ENCODE measurements around the gene LRCH4. TPM values are rescaled to one million over a fixed set of nuclear protein-coding genes. Genes with fewer than 3 reads are reported as not detected.

LRCH4 gene
- total and polyA plus RNA-seq, 2 of the 13 experiments (the other 11 are each of a cell fraction or from before 2014, with no cell fraction given) = 7.0 to 9.3 TPM

- peak; percentile 96 for TF ChIP-seq HNF1A (IDR thresholded peaks at IDR 0.05; ENCODE audit: low read depth)
- peak; percentile 93; the same call in 1 of the 2 replicates for TF ChIP-seq HNF1A (CRISPR knock-in tag; IDR thresholded peaks at IDR 0.05; ENCODE audit: borderline replicate concordance)
- peak; percentile 68 for TF ChIP-seq NFYB (CRISPR knock-in tag; IDR thresholded peaks at IDR 0.05)
- TF ChIP-seq RCOR2 (CRISPR knock-in tag; IDR thresholded peaks at IDR 0.05) = peak; percentile 60; the same call in 1 of the 2 replicates
- TF ChIP-seq PITX1 (CRISPR knock-in tag; IDR thresholded peaks at IDR 0.05) = peak; percentile 88
- TF ChIP-seq THRA (CRISPR knock-in tag; IDR thresholded peaks at IDR 0.05; ENCODE audit: borderline replicate concordance) = peak; percentile 18; the same call in 1 of the 2 replicates
- TF ChIP-seq ZNF746 (CRISPR knock-in tag; IDR thresholded peaks at IDR 0.05) = no peak
- peak; percentile 93 for TF ChIP-seq PAXIP1 (CRISPR knock-in tag; conservative IDR thresholded peaks at IDR 0.05)
- peak; percentile 70 for TF ChIP-seq TARDBP (CRISPR knock-in tag; IDR thresholded peaks at IDR 0.05)
- TF ChIP-seq MYC (CRISPR knock-in tag; IDR thresholded peaks at IDR 0.05; ENCODE audit: borderline replicate concordance) = no peak
- TF ChIP-seq ARID2 (CRISPR knock-in tag; IDR thresholded peaks at IDR 0.05; ENCODE audit: borderline replicate concordance) = 0 out of 2 replicates have a peak, but pooled peaks have one; percentile 41
- TF ChIP-seq TCF7 (IDR thresholded peaks at IDR 0.05; ENCODE audit: low read depth) = peak; percentile 87
- no peak for TF ChIP-seq SRY (CRISPR knock-in tag; IDR thresholded peaks at IDR 0.05)
- 0 out of 2 replicates have a peak, but pooled peaks have one; percentile 63 for TF ChIP-seq AHDC1 (CRISPR knock-in tag; IDR thresholded peaks at IDR 0.05; ENCODE audit: borderline replicate concordance)
Observed at GRCh38 chr7:100540073-100540723, 45.7 kb downstream of the LRCH4 start (continued).

All from HepG2 (cell line).